Neural progenitor cell (in vitro differentiated cells): ENCODE measurements around the gene FBXL20.

ENCODE experiments used
- EZH2 ChIP-seq: fragments of 200-600 bp; sonication (generic); IDR thresholded peaks from 2 replicates; pipeline ENCODE4 v1.6.1; 2017; ENCODE audit warnings: antibody characterized with exemption, mild to moderate bottlenecking, moderate library complexity
- EZH2phosphoT487 ChIP-seq: fragments of 200-600 bp; sonication (generic); IDR thresholded peaks from 2 replicates; pipeline ENCODE4 v1.6.1; 2017; ENCODE audit warnings: antibody characterized with exemption
- TF ChIP-seq, protein P1 (sequence below): fragments of 200-600 bp; sonication (generic); IDR thresholded peaks from 2 replicates; pipeline ENCODE4 v1.5.1; 2017; ENCODE audit warnings: antibody characterized with exemption, mild to moderate bottlenecking

GRCh38 chr17:39385040-39385439 is 16.4 kb downstream of the FBXL20 start:
- TF ChIP-seq, protein P1, sequence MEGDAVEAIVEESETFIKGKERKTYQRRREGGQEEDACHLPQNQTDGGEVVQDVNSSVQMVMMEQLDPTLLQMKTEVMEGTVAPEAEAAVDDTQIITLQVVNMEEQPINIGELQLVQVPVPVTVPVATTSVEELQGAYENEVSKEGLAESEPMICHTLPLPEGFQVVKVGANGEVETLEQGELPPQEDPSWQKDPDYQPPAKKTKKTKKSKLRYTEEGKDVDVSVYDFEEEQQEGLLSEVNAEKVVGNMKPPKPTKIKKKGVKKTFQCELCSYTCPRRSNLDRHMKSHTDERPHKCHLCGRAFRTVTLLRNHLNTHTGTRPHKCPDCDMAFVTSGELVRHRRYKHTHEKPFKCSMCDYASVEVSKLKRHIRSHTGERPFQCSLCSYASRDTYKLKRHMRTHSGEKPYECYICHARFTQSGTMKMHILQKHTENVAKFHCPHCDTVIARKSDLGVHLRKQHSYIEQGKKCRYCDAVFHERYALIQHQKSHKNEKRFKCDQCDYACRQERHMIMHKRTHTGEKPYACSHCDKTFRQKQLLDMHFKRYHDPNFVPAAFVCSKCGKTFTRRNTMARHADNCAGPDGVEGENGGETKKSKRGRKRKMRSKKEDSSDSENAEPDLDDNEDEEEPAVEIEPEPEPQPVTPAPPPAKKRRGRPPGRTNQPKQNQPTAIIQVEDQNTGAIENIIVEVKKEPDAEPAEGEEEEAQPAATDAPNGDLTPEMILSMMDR, result no peak
- TF ChIP-seq EZH2 (no peak), EZH2phosphoT487 (no peak)
